Esophagus muscularis mucosa (tissue), 4 donors: ENCODE results near the gene CMTM8.

ENCODE experiments used
- CTCF ChIP-seq, 3 experiments: fragments of 200-600 bp in 2 of 3; fragments of 450-650 bp in 1 of 3; sonication (generic) in 2 of 3; IDR thresholded peaks; one replicate each; pipeline ENCODE4 v1.5.1; 2017 to 2019; ENCODE audit warnings: antibody characterized with exemption in 3 of 3, mild to moderate bottlenecking in 2 of 3, moderate library complexity in 1 of 3
- EP300 ChIP-seq: sonication (generic); formaldehyde crosslinking; IDR thresholded peaks from one replicate; pipeline ENCODE4 v1.6.1; 2017; ENCODE audit warnings: antibody characterized with exemption
- POLR2A ChIP-seq: fragments of 450-650 bp; IDR thresholded peaks from one replicate; pipeline ENCODE4 v1.6.1; 2017; ENCODE audit warnings: antibody characterized with exemption, moderate library complexity, mild to moderate bottlenecking, low read depth

GRCh38 chr3:32189693-32190092, 48.8 kb upstream of the CMTM8 start:
- no peak for TF ChIP-seq EP300
- TF ChIP-seq CTCF (IDR thresholded peaks at IDR 0.05) = no peak
- TF ChIP-seq POLR2A = no peak
